UCSD-AML1 (cell line): Measurements from ENCODE around the gene ALDH1L1.

ENCODE experiments used
- DNase-seq: peaks from one replicate; lab custom pipeline; 2025; ENCODE audit not compliant: unreplicated experiment; lab: John Stamatoyannopoulos, UW

The ALDH1L1 gene

DNA sequence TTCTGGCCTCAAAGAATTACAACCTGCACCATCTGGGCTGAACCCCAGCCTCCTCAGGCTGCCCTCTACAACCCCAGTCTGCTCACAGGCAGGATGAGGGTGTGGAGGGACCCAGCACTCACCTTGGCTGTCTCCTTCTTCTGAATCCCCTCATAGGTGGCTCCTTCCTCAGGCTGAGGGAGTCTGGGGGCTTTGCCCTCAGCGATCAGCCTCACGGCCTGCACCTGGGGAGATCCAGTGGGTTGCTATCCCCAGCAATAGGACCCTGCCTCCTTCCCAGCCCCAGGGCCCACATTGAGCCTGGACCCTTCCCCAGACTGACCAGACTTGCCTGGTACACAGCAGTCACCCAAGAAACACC, 25.1 kb downstream of the ALDH1L1 start:
- DNase-seq = no peak

DNA sequence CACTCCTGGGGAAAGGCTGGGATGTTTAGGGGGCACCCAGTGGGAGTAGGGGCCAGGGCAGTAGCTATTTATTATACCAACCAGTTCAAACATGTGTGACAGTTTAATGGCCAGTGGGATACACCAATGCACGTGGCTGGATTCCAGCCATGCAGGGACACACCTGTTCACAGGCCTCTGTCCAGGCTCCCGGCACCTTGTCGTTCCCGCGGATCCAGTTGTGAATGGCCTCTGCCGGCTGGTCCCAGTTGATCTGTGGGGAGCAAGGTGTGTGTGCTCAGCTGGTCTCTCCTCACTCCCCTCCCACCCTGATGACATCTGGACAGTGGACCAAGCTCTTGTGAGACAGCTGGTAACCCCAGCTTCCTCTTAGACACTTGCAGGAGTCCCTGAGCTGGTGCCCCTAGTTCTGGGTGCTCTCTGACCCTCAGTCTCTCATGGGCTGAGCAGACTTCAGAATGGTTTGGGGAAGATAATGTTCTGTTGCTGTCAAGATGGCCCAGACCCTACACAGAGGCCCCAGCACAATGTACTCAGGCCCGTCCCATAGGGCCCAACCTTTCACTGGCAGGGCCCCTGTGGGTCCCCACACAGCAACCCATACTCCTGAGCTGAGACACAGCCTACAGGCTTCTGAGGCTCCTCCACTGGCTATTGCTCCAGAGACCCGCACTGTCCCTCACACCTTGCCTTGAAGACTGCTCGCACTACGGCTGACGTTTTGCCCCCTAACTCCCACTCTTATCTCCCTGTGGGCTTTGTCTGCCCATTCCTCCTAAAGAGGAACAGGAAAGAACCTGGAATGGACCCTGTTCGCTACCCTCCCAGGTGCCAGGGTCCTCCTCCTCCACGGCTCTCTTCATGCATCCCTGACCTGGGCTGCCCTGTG, 25.8 kb downstream of the ALDH1L1 start:
- DNase-seq = no peak

DNA sequence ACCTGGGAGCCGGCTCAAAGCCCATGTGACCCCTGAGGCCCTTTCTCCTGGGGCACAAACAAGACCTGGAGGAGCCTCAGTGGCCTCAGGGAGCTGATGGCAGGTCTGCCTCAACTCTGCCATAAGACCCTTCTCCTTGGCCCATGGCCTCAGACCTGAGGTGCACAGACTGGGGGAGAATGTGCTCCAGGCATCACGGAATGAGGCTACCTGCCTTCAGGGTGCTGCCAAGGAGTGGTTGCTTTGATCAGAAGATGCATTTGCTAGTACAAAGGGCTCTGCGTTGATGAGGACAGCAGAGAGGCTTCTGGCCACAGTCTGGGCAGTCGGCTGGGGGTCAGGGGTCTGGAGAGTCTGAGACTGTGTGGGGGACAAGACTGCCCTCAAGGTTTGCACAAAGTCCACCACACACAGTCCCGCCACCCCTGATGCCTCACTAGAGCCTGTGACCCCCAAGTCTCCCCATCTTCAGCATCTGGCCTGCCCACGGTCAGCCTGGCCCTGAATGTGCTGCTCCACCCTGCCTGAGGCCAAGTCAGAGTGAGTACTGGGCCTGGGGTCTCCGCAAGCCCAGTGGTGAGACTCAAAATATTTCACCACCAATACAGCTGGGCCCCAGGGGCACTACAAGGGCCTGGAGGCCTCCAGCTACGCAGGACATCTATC, 26.6 kb downstream of the ALDH1L1 start:
- DNase-seq = no peak

DNA sequence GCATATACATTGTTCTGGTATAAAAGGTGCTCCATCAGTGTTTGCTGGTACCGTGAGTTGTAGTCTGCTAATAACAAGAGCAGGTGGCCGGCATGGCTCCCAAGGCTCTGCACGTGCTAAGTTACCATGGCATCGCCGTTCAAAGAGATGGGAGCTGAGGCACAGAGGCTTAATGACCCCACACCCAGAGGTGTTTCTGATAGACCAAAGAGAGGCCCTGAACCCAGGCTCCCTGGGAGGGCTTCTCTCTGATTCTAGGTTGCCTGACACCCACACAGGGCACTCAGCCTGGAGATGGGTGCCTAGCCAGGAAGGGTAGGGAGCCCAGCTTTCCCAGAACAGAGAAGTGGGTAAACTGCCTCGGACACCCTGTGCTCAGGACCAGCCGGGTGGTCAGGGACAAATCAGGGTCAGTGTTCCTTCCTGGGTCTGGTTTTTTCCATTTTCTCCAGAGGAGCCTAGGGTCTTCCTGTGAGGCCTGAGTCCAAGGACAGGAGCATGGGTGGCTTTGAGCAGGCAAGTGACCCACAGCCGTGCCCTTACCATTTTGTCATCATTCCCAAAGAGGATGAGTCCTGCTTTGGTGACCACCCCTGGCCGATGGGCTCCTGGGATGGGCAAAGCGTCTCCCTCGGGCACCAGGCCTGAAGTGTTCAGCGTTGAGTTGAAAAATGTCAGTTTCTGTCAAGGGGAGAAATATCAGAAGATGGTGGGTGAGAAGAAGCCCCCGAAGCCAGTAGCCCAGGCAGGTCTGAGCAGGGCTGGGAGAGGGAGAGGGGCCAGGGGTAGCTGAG, 27.3 kb downstream of the ALDH1L1 start:
- DNase-seq = no peak

DNA sequence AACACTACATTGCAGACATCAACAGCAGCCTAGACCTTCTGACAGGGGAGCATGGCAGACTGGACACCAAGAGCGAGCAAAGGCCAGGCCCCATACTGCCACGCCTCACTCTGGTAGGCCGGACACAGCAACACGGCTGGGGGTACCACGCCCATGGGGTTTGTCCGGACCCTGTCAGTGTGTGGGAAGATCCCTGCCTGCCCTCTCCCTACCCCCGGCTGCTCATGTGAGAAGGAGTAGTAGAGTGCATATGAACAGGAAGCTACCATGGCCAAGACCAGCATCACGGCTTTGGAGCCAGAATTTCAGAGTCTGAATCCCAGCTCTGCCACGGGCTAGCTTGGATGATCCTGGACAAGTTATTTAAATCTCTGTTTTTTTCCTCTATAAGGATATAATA, 27.9 kb downstream of the ALDH1L1 start:
- DNase-seq = no peak

DNA sequence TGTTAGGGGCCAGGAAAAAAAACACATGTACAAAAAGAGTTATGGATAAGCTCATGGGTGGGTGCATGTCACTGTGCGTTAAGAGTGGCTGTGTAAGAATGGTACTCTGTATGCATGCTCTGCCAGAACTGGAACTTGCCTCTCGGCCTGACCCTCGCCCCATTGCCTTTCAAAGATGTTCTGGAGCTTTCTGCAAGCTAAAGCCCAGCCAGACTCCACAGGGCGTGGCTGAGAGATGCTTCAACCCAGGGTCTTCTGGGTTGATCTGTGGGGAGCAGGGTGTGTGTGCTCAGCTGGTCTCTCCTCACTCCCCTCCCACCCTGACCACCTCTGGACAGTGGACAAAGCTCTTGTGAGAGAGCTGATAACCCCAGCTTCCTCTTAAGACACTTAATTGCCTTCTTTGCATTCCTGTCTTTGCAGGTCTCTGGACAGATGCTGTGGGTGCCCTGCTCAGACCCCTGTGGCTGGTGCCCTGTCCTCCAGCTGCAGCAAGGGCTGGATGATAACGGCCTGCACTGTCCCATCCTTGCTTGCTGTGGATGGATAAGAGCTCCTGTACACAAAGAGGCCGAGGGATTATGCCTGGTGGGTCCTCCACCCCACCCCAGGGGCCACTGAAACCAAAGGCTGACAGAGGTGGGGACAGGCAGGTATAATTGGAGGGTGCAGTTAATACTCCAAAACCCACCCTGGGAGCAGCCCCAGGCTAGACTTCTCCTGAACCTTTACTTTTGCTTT, 28.7 kb downstream of the ALDH1L1 start:
- no peak for DNase-seq

DNA sequence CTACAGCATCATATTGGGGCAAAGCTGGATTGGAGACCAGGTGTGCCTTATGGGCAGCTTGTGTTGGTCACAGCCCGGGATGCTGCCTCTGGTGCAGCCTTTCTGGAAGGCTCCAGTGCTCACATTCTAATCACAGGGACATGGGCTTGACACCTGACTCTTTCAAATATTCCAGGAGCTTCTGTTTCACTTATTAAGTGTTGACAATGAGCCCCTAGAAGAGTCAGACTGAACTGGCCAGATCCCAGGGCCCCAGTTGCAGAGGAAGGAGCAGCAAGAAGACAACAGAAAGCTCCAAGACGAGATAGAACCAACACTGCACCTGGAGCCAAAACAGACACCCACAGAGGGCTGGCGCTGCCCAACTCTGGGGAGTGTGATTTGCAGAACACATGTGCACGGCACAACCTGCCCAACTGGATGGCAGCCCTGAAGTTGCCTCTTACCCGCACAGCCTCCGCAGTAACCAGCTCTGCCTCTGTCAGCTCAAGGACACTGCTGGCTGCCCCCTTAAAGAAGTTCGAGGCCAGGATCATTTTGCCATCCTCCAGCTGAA, 30.3 kb downstream of the ALDH1L1 start:
- no peak for DNase-seq

DNA sequence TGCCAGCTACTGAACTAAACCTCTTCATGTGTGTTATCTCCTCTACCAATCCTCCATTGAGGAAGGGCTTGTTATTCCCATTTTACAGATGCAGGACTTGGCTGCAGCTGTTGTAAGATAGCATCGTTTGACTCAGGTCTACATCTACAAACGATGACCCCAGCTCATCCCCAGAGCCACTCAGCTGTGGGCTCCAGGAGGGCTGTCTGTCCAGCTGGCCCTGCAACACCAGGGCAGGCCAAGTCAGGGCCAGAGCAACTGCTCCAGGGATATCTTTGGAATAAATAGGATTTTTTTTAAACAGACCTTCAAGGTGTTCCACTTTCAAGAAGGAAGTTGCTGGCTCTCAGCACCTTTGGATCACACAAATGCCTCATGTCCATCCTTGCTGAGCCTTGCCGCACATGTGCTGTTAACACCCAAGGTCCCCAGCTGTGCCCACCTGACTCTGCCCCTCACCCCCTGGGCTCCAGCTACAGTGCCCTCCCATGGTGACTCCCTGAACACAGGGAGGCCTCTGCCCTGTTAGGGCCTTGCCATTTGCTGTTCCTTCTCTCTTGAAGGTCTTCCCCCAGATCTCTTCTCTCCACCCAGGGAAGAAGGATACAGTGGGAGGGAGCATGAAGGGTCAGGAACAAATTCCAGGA, 31.0 kb downstream of the ALDH1L1 start:
- no peak for DNase-seq

DNA sequence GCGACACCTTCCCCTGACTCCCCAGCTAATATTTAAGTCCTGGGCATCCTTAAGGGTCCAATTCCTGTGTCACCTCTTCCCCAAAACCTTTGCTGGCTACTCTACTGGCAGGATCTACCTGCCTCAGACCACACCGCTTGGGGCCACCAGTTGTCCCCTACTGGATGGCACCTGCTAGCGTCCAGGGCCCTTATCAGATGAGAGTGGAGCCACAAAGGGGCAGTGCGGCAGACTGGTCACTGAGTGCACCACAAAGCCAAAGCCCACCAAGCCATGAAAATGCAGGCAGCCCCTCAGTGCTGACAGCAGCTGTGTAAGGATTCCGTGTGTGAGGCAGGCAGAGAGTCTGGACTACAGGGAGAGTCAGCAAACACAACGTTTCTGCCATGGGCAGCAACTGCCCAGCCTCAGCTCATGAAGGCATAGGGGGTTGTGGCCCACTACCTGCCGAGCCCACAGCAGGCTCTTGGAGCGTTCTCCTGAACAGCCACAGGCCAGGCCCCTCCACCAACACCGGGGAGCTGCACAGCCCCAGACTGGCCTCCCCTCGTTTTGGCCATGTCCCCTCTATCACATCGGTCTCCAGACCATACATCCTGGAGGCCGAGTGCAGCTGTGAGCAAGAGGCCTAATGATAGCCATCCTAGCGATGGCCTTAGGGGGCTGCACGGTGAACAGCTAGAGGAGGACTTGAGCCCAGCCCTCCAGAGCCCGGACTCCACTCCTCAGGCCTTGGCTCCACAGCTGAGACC, 32.3 kb downstream of the ALDH1L1 start:
- no peak for DNase-seq

DNA sequence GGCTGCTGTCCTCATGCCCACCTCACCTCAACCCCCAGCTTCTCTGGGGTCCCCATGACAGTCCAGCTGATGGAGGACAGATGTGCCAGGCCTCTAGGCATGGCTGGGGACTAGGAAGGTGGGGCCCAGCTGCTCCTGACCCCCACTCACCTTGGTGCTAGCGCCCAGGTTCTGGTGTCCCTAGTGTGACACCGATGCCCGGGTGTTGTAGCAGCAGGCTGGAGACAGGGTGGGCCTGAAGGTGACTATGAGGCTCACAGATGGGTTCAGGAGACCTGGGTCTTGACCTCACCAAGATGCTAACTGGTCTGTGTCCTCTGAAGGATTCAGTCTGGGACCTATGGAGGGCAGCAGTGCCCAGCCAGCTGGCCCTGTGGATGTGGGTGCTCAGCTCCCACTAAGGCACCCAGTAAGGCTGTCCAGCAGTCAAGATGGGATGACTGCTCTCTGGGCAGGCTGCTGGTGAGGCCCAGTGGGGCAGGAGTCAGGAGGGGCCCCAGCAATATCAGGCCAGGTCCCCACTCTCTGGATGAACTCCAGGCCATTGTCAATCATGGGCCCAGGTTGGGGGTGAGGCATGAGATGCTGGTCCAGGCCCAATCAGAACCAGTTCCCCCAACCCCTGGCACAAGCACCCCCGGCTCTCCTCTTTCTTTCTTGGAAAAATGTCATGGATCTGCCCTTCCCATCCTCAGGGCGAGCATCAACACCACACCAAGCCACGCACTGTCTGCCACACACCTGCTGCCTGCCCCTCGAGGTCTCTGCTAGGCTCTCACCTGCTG, 33.0 kb downstream of the ALDH1L1 start:
- DNase-seq = no peak

DNA sequence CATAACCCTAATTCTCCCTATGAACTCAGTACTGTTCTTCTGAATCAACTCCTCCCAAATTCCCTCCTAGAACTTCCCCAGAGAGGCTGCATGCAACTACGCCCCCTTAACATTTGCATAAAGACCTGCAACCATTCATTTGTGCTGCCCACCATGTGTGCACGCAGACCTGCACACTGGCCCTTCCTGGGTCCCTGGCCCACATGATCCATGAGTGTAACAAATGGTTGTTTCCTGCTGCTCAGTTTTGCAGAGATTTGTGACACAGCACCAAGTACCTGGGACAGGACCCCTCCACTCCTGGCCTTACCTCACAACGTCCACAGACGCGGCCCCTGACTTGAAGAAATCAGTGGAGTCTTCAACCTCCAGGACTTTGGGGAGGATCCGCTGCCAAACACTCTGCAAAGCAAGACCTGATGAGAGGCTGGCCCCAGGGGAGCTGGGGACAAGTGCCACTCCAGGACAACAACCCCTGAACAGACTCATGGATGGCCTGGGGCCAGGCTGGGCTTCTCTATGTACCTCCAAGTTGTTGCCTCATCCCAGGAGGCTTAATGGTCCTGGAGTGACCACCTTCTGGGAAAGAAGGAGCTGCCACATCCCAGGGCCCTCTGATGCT, 33.8 kb downstream of the ALDH1L1 start:
- no peak for DNase-seq

DNA sequence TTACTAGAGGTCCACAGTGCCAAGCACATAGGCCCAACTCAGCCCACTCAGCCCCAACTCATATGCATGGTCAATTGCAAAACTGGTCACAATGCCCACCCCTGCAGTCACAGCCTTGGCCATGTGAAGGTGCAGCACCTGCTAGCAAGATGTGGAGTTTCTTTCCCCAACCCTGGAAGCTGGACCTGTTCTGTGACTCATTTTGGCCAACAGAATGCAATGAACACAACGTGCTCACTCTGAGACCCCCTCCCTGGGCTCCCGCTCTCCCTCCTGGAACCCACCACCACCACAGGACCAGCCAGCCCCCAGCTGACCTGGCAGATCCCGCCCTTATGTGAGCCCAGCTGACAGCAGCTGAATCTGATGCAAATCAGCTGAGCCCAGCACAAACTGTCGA, 34.4 kb downstream of the ALDH1L1 start:
- no peak for DNase-seq

DNA sequence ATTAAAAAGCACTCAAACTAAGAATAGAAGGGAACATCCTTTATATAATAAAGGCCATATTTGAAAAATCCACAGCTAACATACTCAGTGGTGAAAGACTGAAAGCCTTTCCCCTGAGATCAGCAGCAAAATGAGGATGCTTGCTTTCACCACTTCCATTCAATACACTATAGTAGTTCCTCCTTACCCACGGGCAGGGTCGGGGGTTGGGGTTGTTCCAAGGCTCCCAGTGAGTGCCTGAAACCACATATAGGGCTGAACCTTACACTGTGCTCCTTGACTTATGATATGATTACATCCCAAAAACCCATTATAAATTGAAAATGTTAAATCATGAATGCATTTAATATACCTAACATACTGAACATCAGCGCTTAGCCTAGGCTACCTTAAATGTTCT, 37.7 kb downstream of the ALDH1L1 start:
- no peak for DNase-seq

DNA sequence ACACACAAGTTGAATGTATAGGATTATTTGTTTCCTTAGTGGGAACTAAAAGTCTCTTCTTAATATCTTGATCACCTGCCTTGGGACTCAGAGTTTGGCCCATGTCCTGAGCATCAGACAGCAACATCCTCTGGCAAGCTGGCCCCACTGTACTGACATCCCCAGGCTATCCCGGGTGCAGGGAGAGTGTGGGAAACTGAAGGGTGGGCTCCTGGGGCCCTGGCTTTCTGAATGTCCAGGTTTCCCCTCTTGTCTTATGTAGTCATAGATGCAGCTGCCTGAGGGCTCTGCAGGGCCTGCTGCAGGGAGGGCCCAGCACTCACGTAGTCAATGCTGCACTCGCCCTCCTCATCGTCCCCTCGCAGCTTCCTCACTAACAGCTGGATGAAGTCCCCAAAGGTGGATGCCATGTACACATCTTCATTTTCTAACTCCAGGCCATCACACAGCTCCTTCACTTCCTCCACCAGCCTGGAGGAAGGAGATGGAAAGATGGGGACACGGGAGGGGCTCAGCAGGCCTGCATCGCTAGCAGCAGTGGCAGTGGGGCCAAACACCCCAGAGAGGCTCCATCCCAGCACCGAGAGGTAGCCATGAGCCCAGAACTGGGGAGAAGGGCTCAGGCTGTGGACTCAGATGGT, 42.8 kb downstream of the ALDH1L1 start:
- DNase-seq = no peak

DNA sequence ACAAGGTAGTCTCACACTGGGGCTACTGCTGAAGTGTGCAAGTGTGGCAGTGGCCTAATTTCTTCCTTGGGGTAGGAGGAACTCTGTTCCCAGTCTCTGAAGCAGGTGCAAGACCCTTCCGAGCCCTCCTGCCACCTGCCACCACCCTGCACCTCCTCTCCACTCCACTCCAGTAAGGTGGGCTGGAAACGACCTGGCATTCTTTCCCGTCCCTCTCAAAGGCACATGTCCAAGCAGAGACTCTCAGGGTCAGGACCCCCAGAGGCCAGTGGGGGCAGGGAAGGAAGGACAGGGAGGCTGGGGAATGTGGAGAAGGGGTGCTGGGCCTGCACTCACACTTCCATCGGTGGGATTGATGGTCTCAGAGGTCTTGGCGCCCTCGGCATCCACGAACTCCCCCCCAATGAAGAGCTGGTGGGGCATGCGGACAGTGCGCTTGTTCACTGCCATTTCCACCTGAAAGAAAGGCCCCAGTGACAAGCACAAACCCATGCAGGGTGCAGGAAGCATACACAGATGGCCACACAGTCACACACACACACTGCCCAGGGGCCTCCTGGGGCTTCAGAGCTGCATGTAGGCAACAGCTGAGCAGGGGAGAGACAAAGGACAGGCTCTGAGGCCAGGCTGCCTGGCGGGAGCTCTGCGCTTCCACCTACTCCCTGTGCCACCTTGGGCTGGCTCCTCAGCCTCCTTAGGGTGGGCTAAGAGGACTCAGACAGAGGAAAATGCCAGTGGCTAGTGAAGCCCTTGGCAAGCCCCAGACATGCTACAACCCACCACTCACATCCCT, 43.8 kb downstream of the ALDH1L1 start:
- DNase-seq = no peak

DNA sequence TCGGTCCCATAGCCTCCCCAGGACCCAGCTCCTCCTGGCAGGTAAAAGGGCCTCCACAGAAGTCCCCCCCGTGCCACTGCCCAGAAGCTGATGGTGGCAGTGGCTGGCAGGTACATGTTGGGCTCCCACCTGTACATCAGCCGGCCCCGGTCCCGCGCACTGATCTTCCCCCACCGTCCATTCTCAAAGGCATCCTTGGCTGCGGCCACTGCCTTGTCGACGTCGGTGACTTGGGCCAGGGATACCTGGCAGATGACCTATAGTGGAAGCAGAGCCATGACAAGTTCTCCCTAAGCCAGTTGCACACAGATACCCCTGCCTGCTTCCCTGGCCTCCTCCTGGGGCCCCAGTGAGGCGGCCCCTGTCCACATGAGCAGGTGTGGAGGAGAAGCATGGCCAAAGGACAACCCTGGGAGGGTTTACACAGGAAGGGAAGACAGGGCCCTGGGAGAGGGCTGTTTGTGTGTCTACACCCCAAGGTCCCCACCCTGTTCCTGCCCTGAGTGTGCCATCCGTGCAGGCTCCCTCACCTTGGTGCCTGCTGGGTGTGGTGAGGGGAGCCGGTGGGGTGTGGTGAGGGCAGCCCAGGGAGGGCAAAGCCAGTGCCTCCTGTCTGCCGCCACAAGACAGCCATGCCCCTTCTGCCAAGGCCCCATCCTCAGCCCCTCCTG, 44.8 kb downstream of the ALDH1L1 start:
- no peak for DNase-seq

DNA sequence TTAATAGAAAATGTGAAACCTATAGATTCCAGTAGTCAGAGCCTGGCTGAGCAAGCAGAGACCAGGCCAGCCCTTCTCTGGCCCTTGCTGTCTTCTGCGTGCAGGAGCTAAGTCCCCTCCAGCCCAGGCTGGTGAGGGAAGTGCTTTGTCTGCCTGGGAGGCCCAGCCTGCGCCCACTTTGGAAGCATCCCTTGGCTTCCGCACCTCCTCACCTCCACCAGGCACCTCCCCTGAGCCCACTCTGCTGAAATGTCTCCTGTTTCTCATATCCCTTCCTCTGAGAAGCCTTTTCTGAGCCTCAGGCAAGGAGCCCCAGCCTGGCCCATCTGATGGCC, 45.3 kb downstream of the ALDH1L1 start:
- DNase-seq = no peak
